Measurements from ENCODE around the gene SLC18B1. TPM values are rescaled to one million over a fixed set of nuclear protein-coding genes. Genes with fewer than 3 reads are reported as not detected.

Gene SLC18B1
- total and polyA plus RNA-seq, 4 donors: 3.5 to 6.7 (median 5.2) TPM

DNA sequence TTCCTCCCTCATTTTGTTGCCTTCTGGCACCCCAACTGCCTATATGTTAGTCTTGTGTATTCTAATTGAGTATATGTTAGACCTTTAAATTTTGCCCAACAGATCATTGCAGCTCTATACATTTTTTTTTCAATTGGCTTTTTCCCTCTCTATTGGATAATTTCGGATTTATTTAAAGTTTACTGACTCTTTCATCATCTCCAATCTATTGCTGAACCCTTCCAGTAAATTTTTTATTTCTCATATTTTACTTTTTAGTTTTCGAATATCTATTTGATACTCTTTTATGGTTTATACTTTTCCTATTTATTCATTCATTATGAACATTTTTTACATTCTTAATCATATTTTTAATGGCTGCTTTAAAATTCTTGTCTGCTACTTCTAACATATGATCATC is 7.1 kb upstream of the SLC18B1 start:
- Histone ChIP-seq H3K4me3 (ENCODE audit: low read depth in 1 of 3, low read length in 3 of 3) (no peak overlapping the region), H3K9me3 (ENCODE audit: control insufficient read depth in 4 of 4, low read length in 3 of 4) (no peaks in the 10 kb centered on the region), H3K9ac (ENCODE audit: low read depth in 1 of 2, low read length in 2 of 2) (no peak overlapping the region), H3K27ac (ENCODE audit: low read depth in 1 of 2, low read length in 2 of 2) (no peak overlapping the region), H3K36me3 (ENCODE audit: control insufficient read depth in 4 of 4, insufficient read depth in 3 of 4, low read depth in 1 of 4, low read length in 3 of 4) (no peaks in the 10 kb centered on the region), H3K4me1 (ENCODE audit: control insufficient read depth in 4 of 4, insufficient read depth in 4 of 4, low read length in 3 of 4) (no peaks in the 10 kb centered on the region), H3K27me3 (ENCODE audit: control insufficient read depth in 4 of 4, insufficient read depth in 4 of 4, low read length in 3 of 4) (no peaks in the 10 kb centered on the region)
- 78% methylated on average over 2 of the region's 2 CpGs for WGBS
- DNase-seq (ENCODE audit: low spot score): no peak
- TF ChIP-seq HNF4G (IDR thresholded peaks at IDR 0.05) (no peak), FOXA2 (IDR thresholded peaks at IDR 0.05) (no peak), YY1 (IDR thresholded peaks at IDR 0.05) (no peak), NR2F2 (IDR thresholded peaks at IDR 0.05) (no peak), HNF4A (conservative IDR thresholded peaks at IDR 0.05) (no peak)
- TF ChIP-seq, protein P1, sequence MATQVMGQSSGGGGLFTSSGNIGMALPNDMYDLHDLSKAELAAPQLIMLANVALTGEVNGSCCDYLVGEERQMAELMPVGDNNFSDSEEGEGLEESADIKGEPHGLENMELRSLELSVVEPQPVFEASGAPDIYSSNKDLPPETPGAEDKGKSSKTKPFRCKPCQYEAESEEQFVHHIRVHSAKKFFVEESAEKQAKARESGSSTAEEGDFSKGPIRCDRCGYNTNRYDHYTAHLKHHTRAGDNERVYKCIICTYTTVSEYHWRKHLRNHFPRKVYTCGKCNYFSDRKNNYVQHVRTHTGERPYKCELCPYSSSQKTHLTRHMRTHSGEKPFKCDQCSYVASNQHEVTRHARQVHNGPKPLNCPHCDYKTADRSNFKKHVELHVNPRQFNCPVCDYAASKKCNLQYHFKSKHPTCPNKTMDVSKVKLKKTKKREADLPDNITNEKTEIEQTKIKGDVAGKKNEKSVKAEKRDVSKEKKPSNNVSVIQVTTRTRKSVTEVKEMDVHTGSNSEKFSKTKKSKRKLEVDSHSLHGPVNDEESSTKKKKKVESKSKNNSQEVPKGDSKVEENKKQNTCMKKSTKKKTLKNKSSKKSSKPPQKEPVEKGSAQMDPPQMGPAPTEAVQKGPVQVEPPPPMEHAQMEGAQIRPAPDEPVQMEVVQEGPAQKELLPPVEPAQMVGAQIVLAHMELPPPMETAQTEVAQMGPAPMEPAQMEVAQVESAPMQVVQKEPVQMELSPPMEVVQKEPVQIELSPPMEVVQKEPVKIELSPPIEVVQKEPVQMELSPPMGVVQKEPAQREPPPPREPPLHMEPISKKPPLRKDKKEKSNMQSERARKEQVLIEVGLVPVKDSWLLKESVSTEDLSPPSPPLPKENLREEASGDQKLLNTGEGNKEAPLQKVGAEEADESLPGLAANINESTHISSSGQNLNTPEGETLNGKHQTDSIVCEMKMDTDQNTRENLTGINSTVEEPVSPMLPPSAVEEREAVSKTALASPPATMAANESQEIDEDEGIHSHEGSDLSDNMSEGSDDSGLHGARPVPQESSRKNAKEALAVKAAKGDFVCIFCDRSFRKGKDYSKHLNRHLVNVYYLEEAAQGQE (IDR thresholded peaks at IDR 0.05): no peak
- TF ChIP-seq, protein P2, sequence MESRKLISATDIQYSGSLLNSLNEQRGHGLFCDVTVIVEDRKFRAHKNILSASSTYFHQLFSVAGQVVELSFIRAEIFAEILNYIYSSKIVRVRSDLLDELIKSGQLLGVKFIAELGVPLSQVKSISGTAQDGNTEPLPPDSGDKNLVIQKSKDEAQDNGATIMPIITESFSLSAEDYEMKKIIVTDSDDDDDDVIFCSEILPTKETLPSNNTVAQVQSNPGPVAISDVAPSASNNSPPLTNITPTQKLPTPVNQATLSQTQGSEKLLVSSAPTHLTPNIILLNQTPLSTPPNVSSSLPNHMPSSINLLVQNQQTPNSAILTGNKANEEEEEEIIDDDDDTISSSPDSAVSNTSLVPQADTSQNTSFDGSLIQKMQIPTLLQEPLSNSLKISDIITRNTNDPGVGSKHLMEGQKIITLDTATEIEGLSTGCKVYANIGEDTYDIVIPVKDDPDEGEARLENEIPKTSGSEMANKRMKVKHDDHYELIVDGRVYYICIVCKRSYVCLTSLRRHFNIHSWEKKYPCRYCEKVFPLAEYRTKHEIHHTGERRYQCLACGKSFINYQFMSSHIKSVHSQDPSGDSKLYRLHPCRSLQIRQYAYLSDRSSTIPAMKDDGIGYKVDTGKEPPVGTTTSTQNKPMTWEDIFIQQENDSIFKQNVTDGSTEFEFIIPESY (IDR thresholded peaks at IDR 0.05): no peak
- TF ChIP-seq, protein P3, sequence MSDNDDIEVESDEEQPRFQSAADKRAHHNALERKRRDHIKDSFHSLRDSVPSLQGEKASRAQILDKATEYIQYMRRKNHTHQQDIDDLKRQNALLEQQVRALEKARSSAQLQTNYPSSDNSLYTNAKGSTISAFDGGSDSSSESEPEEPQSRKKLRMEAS (IDR thresholded peaks at IDR 0.05): no peak
- TF ChIP-seq, protein P4, sequence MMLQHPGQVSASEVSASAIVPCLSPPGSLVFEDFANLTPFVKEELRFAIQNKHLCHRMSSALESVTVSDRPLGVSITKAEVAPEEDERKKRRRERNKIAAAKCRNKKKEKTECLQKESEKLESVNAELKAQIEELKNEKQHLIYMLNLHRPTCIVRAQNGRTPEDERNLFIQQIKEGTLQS (IDR thresholded peaks at IDR 0.05): no peak

DNA sequence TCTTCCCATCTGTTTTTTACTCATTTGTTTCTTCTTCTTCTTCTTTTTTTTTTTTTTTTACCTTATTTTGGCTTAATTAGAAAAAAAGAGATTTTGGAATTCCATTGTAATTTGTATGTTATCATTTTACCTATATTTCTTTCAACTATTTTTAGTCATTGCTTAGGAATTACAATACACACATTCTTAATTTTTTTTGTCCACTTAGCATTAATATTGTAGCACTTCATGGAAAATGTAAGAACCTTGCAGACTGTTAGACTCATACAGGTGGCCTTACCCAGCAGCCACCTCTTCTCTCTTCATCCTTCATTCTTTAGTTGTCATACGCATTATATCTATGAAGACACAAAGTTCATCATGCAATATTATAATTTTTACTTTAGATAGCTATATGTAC is 5.8 kb upstream of the SLC18B1 start:
- Histone ChIP-seq H3K4me3 (ENCODE audit: low read depth in 1 of 3, low read length in 3 of 3) (no peak overlapping the region), H3K27ac (ENCODE audit: low read depth in 1 of 2, low read length in 2 of 2) (no peak overlapping the region), H3K27me3 (ENCODE audit: control insufficient read depth in 4 of 4, insufficient read depth in 4 of 4, low read length in 3 of 4) (no peaks in the 10 kb centered on the region), H3K4me1 (ENCODE audit: control insufficient read depth in 4 of 4, insufficient read depth in 4 of 4, low read length in 3 of 4) (no peaks in the 10 kb centered on the region), H3K36me3 (ENCODE audit: control insufficient read depth in 4 of 4, insufficient read depth in 3 of 4, low read depth in 1 of 4, low read length in 3 of 4) (no peaks in the 10 kb centered on the region), H3K9ac (ENCODE audit: low read depth in 1 of 2, low read length in 2 of 2) (no peak overlapping the region), H3K9me3 (ENCODE audit: control insufficient read depth in 4 of 4, low read length in 3 of 4) (no peaks in the 10 kb centered on the region)
- 97% methylated on average over 1 of the region's 1 CpG for WGBS
- TF ChIP-seq JUND (IDR thresholded peaks at IDR 0.05) (no peak), FOXA1 (IDR thresholded peaks at IDR 0.05) (no peak), RXRA (IDR thresholded peaks at IDR 0.05) (no peak), YY1 (IDR thresholded peaks at IDR 0.05) (no peak), FOXA2 (IDR thresholded peaks at IDR 0.05) (no peak), RAD21 (IDR thresholded peaks at IDR 0.05) (no peak), HNF4G (IDR thresholded peaks at IDR 0.05) (no peak), NR2F2 (IDR thresholded peaks at IDR 0.05) (no peak), SP1 (IDR thresholded peaks at IDR 0.05) (no peak), TAF1 (conservative IDR thresholded peaks at IDR 0.05) (no peak), HNF4A (conservative IDR thresholded peaks at IDR 0.05) (no peak)
- TF ChIP-seq, protein P5, sequence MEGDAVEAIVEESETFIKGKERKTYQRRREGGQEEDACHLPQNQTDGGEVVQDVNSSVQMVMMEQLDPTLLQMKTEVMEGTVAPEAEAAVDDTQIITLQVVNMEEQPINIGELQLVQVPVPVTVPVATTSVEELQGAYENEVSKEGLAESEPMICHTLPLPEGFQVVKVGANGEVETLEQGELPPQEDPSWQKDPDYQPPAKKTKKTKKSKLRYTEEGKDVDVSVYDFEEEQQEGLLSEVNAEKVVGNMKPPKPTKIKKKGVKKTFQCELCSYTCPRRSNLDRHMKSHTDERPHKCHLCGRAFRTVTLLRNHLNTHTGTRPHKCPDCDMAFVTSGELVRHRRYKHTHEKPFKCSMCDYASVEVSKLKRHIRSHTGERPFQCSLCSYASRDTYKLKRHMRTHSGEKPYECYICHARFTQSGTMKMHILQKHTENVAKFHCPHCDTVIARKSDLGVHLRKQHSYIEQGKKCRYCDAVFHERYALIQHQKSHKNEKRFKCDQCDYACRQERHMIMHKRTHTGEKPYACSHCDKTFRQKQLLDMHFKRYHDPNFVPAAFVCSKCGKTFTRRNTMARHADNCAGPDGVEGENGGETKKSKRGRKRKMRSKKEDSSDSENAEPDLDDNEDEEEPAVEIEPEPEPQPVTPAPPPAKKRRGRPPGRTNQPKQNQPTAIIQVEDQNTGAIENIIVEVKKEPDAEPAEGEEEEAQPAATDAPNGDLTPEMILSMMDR (IDR thresholded peaks at IDR 0.05; ENCODE audit: low read depth, low read length, missing input control): no peak
- TF ChIP-seq, protein P4 (IDR thresholded peaks at IDR 0.05): no peak
- TF ChIP-seq, protein P1 (IDR thresholded peaks at IDR 0.05): no peak
- TF ChIP-seq, protein P2 (IDR thresholded peaks at IDR 0.05): no peak
- no peak for DNase-seq (ENCODE audit: low spot score)

Measured in liver (tissue), 9 donors.